OCI-LY3 (cell line): ENCODE results near the gene ITPR1.

Experiments used
- EZH2phosphoT487 ChIP-seq: fragments of 200-600 bp; shearing (Covaris generic); IDR thresholded peaks from 2 replicates; pipeline ENCODE4 v1.6.1; 2018; ENCODE audit warnings: antibody characterized with exemption, mixed run types, low read depth
- TF ChIP-seq, protein P1 (sequence below): fragments of 200-600, 300-600 bp; sonication (generic); IDR thresholded peaks from 2 replicates; pipeline ENCODE4 v1.5.1; 2014; ENCODE audit warnings: antibody characterized with exemption, low read length, low read depth

DNA sequence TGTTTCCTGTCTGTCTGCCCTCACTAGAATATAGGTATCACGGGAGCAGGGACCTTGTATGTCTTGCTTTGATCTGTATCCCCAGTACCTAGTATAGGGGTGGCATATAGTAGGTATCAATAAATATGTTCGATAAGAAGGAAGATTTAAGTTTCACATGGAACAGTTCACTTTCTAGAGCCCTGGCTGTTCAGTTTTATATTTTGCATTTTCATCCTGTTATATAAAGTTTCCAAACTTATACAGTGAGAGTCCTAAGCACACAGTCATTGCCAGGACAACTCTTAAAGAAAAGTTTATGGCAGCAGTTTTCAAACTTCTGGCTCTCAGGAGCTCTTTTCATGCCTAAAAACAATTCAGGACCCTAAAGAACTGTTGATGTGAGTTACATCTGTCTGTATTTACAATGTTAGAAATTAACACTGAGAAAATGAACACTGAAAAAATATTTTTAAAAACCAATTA, 13.4 kb downstream of the ITPR1 start:
- TF ChIP-seq, protein P1, sequence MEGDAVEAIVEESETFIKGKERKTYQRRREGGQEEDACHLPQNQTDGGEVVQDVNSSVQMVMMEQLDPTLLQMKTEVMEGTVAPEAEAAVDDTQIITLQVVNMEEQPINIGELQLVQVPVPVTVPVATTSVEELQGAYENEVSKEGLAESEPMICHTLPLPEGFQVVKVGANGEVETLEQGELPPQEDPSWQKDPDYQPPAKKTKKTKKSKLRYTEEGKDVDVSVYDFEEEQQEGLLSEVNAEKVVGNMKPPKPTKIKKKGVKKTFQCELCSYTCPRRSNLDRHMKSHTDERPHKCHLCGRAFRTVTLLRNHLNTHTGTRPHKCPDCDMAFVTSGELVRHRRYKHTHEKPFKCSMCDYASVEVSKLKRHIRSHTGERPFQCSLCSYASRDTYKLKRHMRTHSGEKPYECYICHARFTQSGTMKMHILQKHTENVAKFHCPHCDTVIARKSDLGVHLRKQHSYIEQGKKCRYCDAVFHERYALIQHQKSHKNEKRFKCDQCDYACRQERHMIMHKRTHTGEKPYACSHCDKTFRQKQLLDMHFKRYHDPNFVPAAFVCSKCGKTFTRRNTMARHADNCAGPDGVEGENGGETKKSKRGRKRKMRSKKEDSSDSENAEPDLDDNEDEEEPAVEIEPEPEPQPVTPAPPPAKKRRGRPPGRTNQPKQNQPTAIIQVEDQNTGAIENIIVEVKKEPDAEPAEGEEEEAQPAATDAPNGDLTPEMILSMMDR, result no peak
- no peak for TF ChIP-seq EZH2phosphoT487
